ENCODE results near the gene ATP6V1B1.

The ATP6V1B1 gene

GRCh38 chr2:70935468-70936164, at the start of gene ATP6V1B1:
ATP6V1B1 (plus strand) TSS chr2:70935900; CDS start chr2:70935955, 55 bp downstream.
- no peak for DNase-seq (ENCODE audit: low spot score)

GRCh38 chr2:70886541-70886987, 49.1 kb upstream of the ATP6V1B1 start:
- no peak for DNase-seq (ENCODE audit: low spot score)

- DNase-seq (ENCODE audit: low spot score) = no peak
These were observed 48.5 kb upstream of the ATP6V1B1 start for GRCh38 chr2:70887208-70887549.

- no peak for DNase-seq (ENCODE audit: low spot score)
These were observed 48.0 kb upstream of the ATP6V1B1 start for GRCh38 chr2:70887550-70888246.

GRCh38 chr2:70888366-70888922, 47.3 kb upstream of the ATP6V1B1 start:
- DNase-seq (ENCODE audit: low spot score) = no peak

- DNase-seq (ENCODE audit: low spot score) = no peak
These were observed 46.6 kb upstream of the ATP6V1B1 start for GRCh38 chr2:70888923-70889715.

- no peak for DNase-seq (ENCODE audit: low spot score)
These were observed 46.0 kb upstream of the ATP6V1B1 start for GRCh38 chr2:70889716-70890037.

- no peak for DNase-seq (ENCODE audit: low spot score)
These were observed 45.1 kb upstream of the ATP6V1B1 start for GRCh38 chr2:70890469-70891065.

- no peak for DNase-seq (ENCODE audit: low spot score)
These were observed 43.9 kb upstream of the ATP6V1B1 start for GRCh38 chr2:70891572-70892357.

GRCh38 chr2:70892750-70893149, 43.0 kb upstream of the ATP6V1B1 start:
- DNase-seq (ENCODE audit: low spot score) = no peak

- DNase-seq (ENCODE audit: low spot score) = no peak
These were observed 42.5 kb upstream of the ATP6V1B1 start for GRCh38 chr2:70893186-70893585.

- no peak for DNase-seq (ENCODE audit: low spot score)
These were observed 40.9 kb upstream of the ATP6V1B1 start for GRCh38 chr2:70894765-70895164.

- DNase-seq (ENCODE audit: low spot score) = no peak
These were observed 40.5 kb upstream of the ATP6V1B1 start for GRCh38 chr2:70895249-70895648.

GRCh38 chr2:70895998-70896764, 39.5 kb upstream of the ATP6V1B1 start:
- no peak for DNase-seq (ENCODE audit: low spot score)

- no peak for DNase-seq (ENCODE audit: low spot score)
These were observed 38.9 kb upstream of the ATP6V1B1 start for GRCh38 chr2:70896765-70897202.

GRCh38 chr2:70897203-70897976, 38.3 kb upstream of the ATP6V1B1 start:
- DNase-seq (ENCODE audit: low spot score) = no peak

- no peak for DNase-seq (ENCODE audit: low spot score)
These were observed 37.8 kb upstream of the ATP6V1B1 start for GRCh38 chr2:70897977-70898226.

GRCh38 chr2:70898363-70899240, 37.1 kb upstream of the ATP6V1B1 start:
- no peak for DNase-seq (ENCODE audit: low spot score)

Measured in CD4-positive, alpha-beta T cell treated with Interleukin-2 at 100 ng/mL for 4 hours (primary cell).